Measurements from ENCODE around the gene SLC39A5. TPM values are rescaled to one million over a fixed set of nuclear protein-coding genes. Genes with fewer than 3 reads are reported as not detected.

Gene SLC39A5
- total and polyA plus RNA-seq, 2 experiments from 2014 or later = 167 to 179 TPM

DNA sequence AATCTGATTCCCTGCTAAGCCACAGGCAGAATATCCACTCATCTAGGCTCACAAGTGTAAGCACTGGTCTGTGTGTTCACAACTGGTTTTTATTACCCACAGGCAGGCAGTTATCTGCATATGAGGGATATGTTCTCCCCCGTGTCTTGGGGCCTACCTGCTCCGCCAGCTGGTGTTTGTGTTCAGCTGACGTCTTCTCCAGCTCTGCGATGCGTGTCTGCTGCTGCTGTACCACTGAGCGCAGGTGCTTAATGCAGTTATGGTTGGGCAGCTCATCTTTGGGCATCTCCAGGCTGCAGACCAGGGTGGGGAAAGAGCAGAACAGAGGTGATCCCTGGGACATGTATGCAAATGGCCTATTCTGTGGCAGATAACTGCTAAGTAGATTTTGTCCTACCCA is 21.8 kb upstream of the SLC39A5 start:
- Histone ChIP-seq H3K9me2 (replicated peaks; ENCODE audit: insufficient read depth) (no peaks in the 10 kb centered on the region), H3K4me3 (no peak overlapping the region), H3K4me1 (ENCODE audit: insufficient read depth) (no peaks in the 10 kb centered on the region), H2AFZ (no peak overlapping the region), H3K36me3 (replicated peaks; ENCODE audit: insufficient read depth, low read depth) (peaks cover 4% of the 10 kb centered on the region), H3K27me3 (no peaks in the 10 kb centered on the region), H4K20me1 (ENCODE audit: insufficient read depth, poor library complexity, severe bottlenecking) (no peaks in the 10 kb centered on the region), H3K9me3 (ENCODE audit: low read depth) (no peaks in the 10 kb centered on the region), H3K4me2 (no peak overlapping the region), H3K79me2 (no peaks in the 10 kb centered on the region), H3K27ac (no peak overlapping the region)
- TF ChIP-seq, protein P1, sequence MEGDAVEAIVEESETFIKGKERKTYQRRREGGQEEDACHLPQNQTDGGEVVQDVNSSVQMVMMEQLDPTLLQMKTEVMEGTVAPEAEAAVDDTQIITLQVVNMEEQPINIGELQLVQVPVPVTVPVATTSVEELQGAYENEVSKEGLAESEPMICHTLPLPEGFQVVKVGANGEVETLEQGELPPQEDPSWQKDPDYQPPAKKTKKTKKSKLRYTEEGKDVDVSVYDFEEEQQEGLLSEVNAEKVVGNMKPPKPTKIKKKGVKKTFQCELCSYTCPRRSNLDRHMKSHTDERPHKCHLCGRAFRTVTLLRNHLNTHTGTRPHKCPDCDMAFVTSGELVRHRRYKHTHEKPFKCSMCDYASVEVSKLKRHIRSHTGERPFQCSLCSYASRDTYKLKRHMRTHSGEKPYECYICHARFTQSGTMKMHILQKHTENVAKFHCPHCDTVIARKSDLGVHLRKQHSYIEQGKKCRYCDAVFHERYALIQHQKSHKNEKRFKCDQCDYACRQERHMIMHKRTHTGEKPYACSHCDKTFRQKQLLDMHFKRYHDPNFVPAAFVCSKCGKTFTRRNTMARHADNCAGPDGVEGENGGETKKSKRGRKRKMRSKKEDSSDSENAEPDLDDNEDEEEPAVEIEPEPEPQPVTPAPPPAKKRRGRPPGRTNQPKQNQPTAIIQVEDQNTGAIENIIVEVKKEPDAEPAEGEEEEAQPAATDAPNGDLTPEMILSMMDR (IDR thresholded peaks at IDR 0.05; ENCODE audit: poor library complexity) = no peak
- TF ChIP-seq EZH2 (IDR thresholded peaks at IDR 0.05; ENCODE audit: borderline replicate concordance) = no peak
- no peak for TF ChIP-seq EZH2phosphoT487 (IDR thresholded peaks at IDR 0.05; ENCODE audit: low read depth, severe bottlenecking, unreplicated experiment)
- WGBS (ENCODE audit: low lambda C conversion rate, missing lambda C conversion rate) = 86% methylated on average over 6 of the region's 6 CpGs
- no peak for DNase-seq (ENCODE audit: low spot score)

DNA sequence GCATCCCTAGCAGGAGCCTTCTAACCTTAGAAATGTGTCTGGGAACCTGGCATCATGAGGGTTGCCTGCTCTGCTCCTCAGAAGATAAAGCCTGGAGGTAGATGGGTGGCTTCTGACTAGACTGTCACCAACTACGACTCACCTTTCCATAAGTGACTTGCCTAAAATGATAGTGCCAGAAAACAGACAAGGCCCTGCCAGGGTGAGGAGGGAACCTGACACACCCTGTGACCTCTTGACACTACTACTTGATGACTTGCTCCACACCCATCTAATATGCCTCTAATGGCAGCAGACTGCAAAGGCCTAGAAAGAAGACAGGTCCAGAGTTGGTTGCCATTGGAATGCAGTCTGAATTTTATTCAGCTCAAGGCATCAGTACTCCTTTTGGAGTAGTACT is 17.5 kb upstream of the SLC39A5 start:
- no peak for DNase-seq (ENCODE audit: low spot score)
- Histone ChIP-seq H3K27me3 (no peaks in the 10 kb centered on the region), H3K9me3 (ENCODE audit: low read depth) (no peaks in the 10 kb centered on the region), H3K4me2 (no peak overlapping the region), H3K36me3 (replicated peaks; ENCODE audit: insufficient read depth, low read depth) (peaks cover 4% of the 10 kb centered on the region), H3K27ac (no peak overlapping the region), H3K4me3 (no peak overlapping the region), H4K20me1 (ENCODE audit: insufficient read depth, poor library complexity, severe bottlenecking) (no peaks in the 10 kb centered on the region), H3K4me1 (ENCODE audit: insufficient read depth) (no peaks in the 10 kb centered on the region), H2AFZ (no peak overlapping the region), H3K79me2 (peaks cover 18% of the 10 kb centered on the region), H3K9me2 (replicated peaks; ENCODE audit: insufficient read depth) (no peaks in the 10 kb centered on the region)
- WGBS (ENCODE audit: low lambda C conversion rate, missing lambda C conversion rate) = 100% methylated on average over 1 of the region's 1 CpG
- TF ChIP-seq, protein P1 (IDR thresholded peaks at IDR 0.05; ENCODE audit: poor library complexity) = no peak
- TF ChIP-seq EZH2 (IDR thresholded peaks at IDR 0.05; ENCODE audit: borderline replicate concordance) (no peak), EZH2phosphoT487 (IDR thresholded peaks at IDR 0.05; ENCODE audit: low read depth, severe bottlenecking, unreplicated experiment) (no peak)

DNA sequence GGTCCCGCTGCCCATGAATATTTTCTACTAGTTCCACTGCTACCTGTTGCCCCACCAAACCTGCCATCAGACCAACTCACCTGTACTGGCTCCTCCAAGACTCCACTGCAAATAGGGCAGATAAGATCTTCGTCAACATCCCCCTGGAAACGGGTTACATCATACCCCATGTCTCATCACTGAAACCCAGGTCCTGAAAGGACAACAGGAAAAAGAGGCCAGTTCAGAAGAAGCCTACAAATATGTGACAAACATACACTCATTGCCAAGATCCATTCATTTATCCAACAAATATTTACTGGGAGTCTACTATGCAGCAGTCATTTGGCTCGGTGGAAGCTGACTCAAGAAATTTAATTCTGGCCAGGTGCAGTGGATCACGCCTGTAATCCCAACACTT is 16.0 kb upstream of the SLC39A5 start:
- Histone ChIP-seq H3K9me2 (replicated peaks; ENCODE audit: insufficient read depth) (no peaks in the 10 kb centered on the region), H3K79me2 (peaks cover 34% of the 10 kb centered on the region), H3K27me3 (no peaks in the 10 kb centered on the region), H2AFZ (no peak overlapping the region), H3K36me3 (replicated peaks; ENCODE audit: insufficient read depth, low read depth) (peaks cover 4% of the 10 kb centered on the region), H3K9me3 (ENCODE audit: low read depth) (no peaks in the 10 kb centered on the region), H3K4me3 (no peak overlapping the region), H3K4me1 (ENCODE audit: insufficient read depth) (no peaks in the 10 kb centered on the region), H3K27ac (no peak overlapping the region), H3K4me2 (no peak overlapping the region), H4K20me1 (ENCODE audit: insufficient read depth, poor library complexity, severe bottlenecking) (no peaks in the 10 kb centered on the region)
- DNase-seq (ENCODE audit: low spot score) = no peak
- no peak for TF ChIP-seq EZH2 (IDR thresholded peaks at IDR 0.05; ENCODE audit: borderline replicate concordance)
- TF ChIP-seq, protein P1 (IDR thresholded peaks at IDR 0.05; ENCODE audit: poor library complexity) = no peak
- TF ChIP-seq EZH2phosphoT487 (IDR thresholded peaks at IDR 0.05; ENCODE audit: low read depth, severe bottlenecking, unreplicated experiment) = no peak
- WGBS (ENCODE audit: low lambda C conversion rate, missing lambda C conversion rate) = 84% methylated on average over 5 of the region's 5 CpGs

DNA sequence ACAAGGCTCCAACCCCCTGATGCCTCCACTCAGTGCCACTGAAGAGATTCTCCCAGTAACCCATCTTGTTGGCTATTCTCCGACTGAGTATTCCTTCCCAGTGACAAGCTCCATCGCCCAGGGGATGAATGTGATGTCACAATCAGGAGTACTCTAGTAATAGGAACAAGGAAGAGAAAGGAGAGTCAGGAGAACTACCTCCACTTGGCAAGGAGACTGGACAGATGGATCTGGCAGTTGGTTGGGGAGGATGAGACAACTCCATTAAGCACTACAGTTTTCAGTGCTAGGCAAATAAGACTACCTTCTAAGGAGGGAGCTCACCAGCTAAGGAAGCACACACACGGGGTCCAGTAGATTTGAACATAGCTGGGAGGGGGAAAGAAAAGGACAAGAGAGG is 13.4 kb upstream of the SLC39A5 start:
- Histone ChIP-seq H3K4me2 (no peak overlapping the region), H3K4me3 (no peak overlapping the region), H4K20me1 (ENCODE audit: insufficient read depth, poor library complexity, severe bottlenecking) (no peaks in the 10 kb centered on the region), H3K79me2 (peaks cover 54% of the 10 kb centered on the region), H3K4me1 (ENCODE audit: insufficient read depth) (peaks cover 10% of the 10 kb centered on the region), H3K27me3 (no peaks in the 10 kb centered on the region), H2AFZ (no peak overlapping the region), H3K27ac (no peak overlapping the region), H3K9me3 (ENCODE audit: low read depth) (no peaks in the 10 kb centered on the region), H3K9me2 (replicated peaks; ENCODE audit: insufficient read depth) (no peaks in the 10 kb centered on the region), H3K36me3 (replicated peaks; ENCODE audit: insufficient read depth, low read depth) (no peaks in the 10 kb centered on the region)
- TF ChIP-seq, protein P1 (IDR thresholded peaks at IDR 0.05; ENCODE audit: poor library complexity) = no peak
- TF ChIP-seq EZH2phosphoT487 (IDR thresholded peaks at IDR 0.05; ENCODE audit: low read depth, severe bottlenecking, unreplicated experiment) (no peak), EZH2 (IDR thresholded peaks at IDR 0.05; ENCODE audit: borderline replicate concordance) (no peak)
- 95% methylated on average over 3 of the region's 3 CpGs for WGBS (ENCODE audit: low lambda C conversion rate, missing lambda C conversion rate)
- DNase-seq (ENCODE audit: low spot score) = no peak
